ENCODE measurements around the gene STK26.

DNA sequence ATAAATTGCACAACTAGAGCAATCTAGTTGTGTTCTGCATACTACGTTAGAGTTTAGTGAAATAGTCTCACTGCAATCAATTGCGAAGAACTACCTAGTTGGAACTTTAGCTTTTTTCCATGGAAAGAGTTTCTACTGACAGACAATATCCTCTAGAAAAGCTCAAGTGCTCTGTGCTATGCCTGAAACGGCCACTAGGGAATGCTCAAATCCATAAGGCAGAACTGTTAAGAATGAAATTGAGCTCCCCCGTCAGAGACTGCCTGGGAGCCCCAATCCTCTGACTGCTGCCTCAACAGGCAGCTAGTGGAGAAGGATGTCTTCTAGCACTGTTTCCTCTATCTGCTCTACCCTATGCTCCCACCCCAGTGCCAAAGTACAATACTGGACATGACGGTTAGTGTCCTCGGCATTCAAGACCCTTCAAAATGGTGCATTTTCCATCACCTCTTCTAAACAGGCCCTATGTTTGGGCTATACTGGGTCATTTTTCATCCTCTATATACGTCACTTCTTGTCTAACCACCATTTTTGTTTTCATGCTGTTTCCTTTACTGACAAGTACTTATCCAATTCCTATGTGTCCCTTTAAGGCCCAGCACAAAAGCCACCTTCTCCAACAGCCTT, 69.5 kb downstream of the STK26 start:
- TF ChIP-seq, protein P1, sequence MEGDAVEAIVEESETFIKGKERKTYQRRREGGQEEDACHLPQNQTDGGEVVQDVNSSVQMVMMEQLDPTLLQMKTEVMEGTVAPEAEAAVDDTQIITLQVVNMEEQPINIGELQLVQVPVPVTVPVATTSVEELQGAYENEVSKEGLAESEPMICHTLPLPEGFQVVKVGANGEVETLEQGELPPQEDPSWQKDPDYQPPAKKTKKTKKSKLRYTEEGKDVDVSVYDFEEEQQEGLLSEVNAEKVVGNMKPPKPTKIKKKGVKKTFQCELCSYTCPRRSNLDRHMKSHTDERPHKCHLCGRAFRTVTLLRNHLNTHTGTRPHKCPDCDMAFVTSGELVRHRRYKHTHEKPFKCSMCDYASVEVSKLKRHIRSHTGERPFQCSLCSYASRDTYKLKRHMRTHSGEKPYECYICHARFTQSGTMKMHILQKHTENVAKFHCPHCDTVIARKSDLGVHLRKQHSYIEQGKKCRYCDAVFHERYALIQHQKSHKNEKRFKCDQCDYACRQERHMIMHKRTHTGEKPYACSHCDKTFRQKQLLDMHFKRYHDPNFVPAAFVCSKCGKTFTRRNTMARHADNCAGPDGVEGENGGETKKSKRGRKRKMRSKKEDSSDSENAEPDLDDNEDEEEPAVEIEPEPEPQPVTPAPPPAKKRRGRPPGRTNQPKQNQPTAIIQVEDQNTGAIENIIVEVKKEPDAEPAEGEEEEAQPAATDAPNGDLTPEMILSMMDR (IDR thresholded peaks at IDR 0.05), result peak; percentile 71 to 80 (median 76)
- TF ChIP-seq POLR2A (IDR thresholded peaks at IDR 0.05), result no peak

Data from right lobe of liver (tissue), 4 donors.